HepG2 (cell line): ENCODE data around the gene AZU1. TPM values are rescaled to one million over a fixed set of nuclear protein-coding genes. Genes with fewer than 3 reads are reported as not detected.

Source experiments
- HNF4G ChIP-seq, 2 experiments: sonication (generic) in 1 of 2; formaldehyde crosslinking in 1 of 2; IDR thresholded peaks; 2 replicates each; pipeline versions ENCODE4 v1.4.0 to v1.6.1; 2011 to 2020; ENCODE audit warnings: borderline replicate concordance in 2 of 2, low read depth in 2 of 2, mild to moderate bottlenecking in 2 of 2, low read length in 1 of 2, missing genetic modification reagents in 1 of 2, moderate library complexity in 1 of 2
- HNRNPL ChIP-seq: fragments of 200-400 bp; formaldehyde crosslinking; IDR thresholded peaks from 2 replicates; pipeline ENCODE4 v1.6.1; 2017; ENCODE audit warnings: mild to moderate bottlenecking, low read depth, low read length
- NCOA1 ChIP-seq: sonication (generic); formaldehyde crosslinking; IDR thresholded peaks from 2 replicates; pipeline ENCODE4 v1.9.0; 2021; ENCODE audit warnings: missing genetic modification reagents
- RFXANK ChIP-seq: IDR thresholded peaks from 2 replicates; pipeline ENCODE4 v1.6.1; 2016
- TOPORS ChIP-seq: sonication (generic); formaldehyde crosslinking; IDR thresholded peaks from 2 replicates; pipeline ENCODE4 v1.8.0; 2023; ENCODE audit warnings: mild to moderate bottlenecking, missing genetic modification reagents
- ZNF3 ChIP-seq: IDR thresholded peaks from 2 replicates; pipeline ENCODE4 v1.7.0; 2017; ENCODE audit warnings: inconsistent platforms
- ZNF549 ChIP-seq: sonication (generic); formaldehyde crosslinking; IDR thresholded peaks from 2 replicates; pipeline ENCODE4 v1.5.0; 2020; ENCODE audit warnings: missing genetic modification reagents
- ZNF569 ChIP-seq: sonication (generic); formaldehyde crosslinking; IDR thresholded peaks from 2 replicates; pipeline ENCODE4 v1.5.0; 2020; ENCODE audit warnings: mild to moderate bottlenecking, missing genetic modification reagents, moderate library complexity, borderline replicate concordance
- ZNF644 ChIP-seq: IDR thresholded peaks from 2 replicates; pipeline ENCODE4 v1.6.1; 2016; ENCODE audit warnings: low read depth
- polyA plus RNA-seq, 8 experiments: library from polyadenylated mRNA; depleted of rRNA in 3 of 8; stranded (reverse) in 7 of 8; unstranded in 1 of 8; fragments of >200 nt; fragmentation: Illumina TruSeq in 4 of 8; extraction: Trizol in 4 of 8; gene quantifications; 2 replicates each; pipeline versions ENCODE4 v1.2.1 to v1.2.3, GENCODE V29; 2011 to 2016; ENCODE audit warnings: low read depth in 4 of 8, missing spikeins in 1 of 8, mixed read lengths in 1 of 8; ENCODE audit not compliant: insufficient read depth in 1 of 8
- total RNA-seq, 5 experiments: library from RNA; depleted of rRNA; stranded (reverse); fragments of >200 nt; fragmentation: Illumina TruSeq; extraction: Trizol; gene quantifications; 2 replicates each; pipeline ENCODE4 v1.2.3, GENCODE V29; 2016; ENCODE audit warnings: low read depth in 1 of 5
- TF ChIP-seq, protein P1 (sequence below): sonication (generic); formaldehyde crosslinking; IDR thresholded peaks from 2 replicates; pipeline ENCODE4 v1.4.0; 2020; ENCODE audit warnings: mild to moderate bottlenecking, missing genetic modification reagents
- TF ChIP-seq, protein P2 (sequence below): sonication (generic); formaldehyde crosslinking; IDR thresholded peaks from 2 replicates; pipeline ENCODE4 v1.4.0; 2020; ENCODE audit warnings: missing genetic modification reagents, borderline replicate concordance
- TF ChIP-seq, protein P3 (sequence below): sonication (generic); formaldehyde crosslinking; IDR thresholded peaks from 2 replicates; pipeline ENCODE4 v1.4.0; 2020; ENCODE audit warnings: missing genetic modification reagents
- TF ChIP-seq, protein P4 (sequence below): conservative IDR thresholded peaks from 2 replicates; pipeline ENCODE4 v1.6.1; 2018; ENCODE audit warnings: missing genetic modification reagents

Gene AZU1
- total and polyA plus RNA-seq, 2 of the 13 experiments (the other 11 are each of a cell fraction or from before 2014, with no cell fraction given) = not detected

DNA sequence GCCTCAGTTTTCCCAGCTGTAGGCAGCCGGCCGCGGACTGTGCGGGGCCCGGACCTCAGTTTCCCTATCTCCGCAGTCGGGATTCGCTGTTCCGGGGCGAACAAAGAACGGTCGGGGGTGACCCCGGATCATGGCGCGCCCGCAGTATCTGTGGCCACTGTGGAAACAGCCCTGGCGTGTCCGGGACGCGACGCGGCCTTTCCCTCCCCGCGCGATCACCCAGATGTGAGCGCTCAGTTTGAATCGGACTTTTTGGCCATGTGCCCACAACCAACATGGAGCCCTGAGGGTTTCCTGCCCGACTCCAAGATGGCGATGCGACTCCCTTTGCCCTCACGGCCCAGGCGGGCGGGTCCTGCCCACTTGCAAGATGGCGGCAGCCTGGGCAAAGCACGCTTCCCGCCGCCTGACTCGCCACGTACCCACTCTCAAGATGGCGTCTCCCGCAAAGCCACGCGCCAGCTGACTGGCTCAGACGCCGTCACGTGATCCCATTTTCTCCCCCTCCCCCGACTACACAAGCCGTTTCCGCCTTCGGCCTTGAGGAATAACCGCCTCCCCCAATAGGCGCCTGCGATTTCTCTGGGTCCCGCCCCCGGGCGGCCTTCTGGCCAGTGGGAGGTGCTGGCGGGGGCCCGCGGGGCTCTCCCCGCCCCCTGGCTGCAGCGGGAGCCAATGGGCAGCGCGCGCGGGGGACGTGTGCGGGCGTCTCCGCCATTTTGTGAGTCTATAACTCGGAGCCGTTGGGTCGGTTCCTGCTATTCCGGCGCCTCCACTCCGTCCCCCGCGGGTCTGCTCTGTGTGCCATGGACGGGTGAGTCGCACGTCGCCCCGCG is 30.7 kb upstream of the AZU1 start, which contains the start of gene PTBP1 (continued):
- TF ChIP-seq, protein P1, sequence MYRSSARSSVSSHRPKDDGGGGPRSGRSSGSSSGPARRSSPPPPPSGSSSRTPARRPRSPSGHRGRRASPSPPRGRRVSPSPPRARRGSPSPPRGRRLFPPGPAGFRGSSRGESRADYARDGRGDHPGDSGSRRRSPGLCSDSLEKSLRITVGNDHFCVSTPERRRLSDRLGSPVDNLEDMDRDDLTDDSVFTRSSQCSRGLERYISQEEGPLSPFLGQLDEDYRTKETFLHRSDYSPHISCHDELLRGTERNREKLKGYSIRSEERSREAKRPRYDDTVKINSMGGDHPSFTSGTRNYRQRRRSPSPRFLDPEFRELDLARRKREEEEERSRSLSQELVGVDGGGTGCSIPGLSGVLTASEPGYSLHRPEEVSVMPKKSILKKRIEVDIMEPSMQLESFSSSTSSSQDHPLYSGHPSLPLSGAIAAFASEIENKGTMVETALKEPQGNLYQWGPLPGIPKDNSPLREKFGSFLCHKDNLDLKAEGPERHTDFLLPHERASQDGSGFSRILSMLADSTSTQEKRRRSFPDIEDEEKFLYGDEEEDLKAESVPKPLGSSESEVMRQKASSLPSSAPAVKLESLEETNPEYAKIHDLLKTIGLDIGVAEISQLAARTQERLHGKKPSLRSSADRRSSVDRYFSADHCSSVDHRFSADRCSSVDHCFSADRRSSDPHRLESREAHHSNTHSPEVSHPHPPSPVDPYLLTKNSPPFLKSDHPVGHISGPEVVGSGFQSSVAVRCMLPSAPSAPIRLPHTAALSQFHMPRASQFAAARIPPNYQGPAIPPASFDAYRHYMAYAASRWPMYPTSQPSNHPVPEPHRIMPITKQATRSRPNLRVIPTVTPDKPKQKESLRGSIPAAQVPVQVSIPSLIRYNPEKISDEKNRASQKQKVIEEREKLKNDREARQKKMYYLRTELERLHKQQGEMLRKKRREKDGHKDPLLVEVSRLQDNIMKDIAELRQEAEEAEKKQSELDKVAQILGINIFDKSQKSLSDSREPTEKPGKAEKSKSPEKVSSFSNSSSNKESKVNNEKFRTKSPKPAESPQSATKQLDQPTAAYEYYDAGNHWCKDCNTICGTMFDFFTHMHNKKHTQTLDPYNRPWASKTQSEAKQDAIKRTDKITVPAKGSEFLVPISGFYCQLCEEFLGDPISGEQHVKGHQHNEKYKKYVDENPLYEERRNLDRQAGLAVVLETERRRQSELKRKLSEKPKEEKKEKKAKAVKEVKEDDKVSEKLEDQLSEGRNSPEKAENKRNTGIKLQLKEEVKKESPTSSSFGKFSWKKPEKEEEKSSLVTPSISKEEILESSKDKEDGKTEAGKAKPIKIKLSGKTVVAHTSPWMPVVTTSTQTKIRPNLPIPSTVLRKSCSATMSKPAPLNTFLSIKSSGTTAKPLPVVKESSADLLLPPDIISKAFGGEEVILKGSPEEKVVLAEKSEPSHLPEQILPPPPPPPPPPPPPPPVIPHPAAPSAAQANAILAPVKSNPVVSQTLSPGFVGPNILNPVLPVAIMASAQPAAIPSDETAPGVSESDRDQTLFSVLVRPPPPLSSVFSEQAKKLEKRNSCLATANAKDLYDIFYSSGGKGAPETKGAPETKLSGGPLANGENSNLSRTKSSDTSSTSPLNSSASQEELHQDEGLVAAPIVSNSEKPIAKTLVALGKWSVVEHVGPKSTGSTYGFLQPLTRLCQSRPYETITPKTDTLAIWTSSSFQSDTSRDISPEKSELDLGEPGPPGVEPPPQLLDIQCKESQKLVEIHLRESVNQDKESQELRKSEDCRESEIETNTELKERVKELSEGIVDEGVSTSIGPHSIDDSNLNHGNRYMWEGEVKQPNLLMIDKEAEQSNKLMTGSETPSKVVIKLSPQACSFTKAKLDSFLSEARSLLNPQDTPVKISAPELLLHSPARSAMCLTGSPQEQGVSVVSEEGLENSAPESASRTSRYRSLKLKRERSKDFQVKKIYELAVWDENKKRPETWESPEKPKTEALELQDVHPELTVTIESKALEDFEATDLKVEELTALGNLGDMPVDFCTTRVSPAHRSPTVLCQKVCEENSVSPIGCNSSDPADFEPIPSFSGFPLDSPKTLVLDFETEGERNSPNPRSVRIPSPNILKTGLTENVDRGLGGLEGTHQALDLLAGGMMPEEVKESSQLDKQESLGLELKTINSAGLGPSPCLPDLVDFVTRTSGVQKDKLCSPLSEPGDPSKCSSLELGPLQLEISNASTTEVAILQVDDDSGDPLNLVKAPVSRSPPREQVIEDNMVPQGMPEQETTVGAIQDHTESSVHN (CRISPR knock-in tag) = no peak
- TF ChIP-seq ZNF3 (CRISPR knock-in tag) = no peak
- TF ChIP-seq, protein P2, sequence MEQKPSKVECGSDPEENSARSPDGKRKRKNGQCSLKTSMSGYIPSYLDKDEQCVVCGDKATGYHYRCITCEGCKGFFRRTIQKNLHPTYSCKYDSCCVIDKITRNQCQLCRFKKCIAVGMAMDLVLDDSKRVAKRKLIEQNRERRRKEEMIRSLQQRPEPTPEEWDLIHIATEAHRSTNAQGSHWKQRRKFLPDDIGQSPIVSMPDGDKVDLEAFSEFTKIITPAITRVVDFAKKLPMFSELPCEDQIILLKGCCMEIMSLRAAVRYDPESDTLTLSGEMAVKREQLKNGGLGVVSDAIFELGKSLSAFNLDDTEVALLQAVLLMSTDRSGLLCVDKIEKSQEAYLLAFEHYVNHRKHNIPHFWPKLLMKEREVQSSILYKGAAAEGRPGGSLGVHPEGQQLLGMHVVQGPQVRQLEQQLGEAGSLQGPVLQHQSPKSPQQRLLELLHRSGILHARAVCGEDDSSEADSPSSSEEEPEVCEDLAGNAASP (CRISPR knock-in tag) = peak; percentile 43; the same call in 1 of the 2 replicates
- TF ChIP-seq ZNF549 = no peak
- peak; percentile 39; the same call in 1 of the 2 replicates for TF ChIP-seq RFXANK (CRISPR knock-in tag)
- TF ChIP-seq HNRNPL = peak; percentile 86
- no peak for TF ChIP-seq ZNF569 (CRISPR knock-in tag)
- TF ChIP-seq NCOA1 (CRISPR knock-in tag) = no peak
- TF ChIP-seq TOPORS (CRISPR knock-in tag) = peak; percentile 70; the same call in 1 of the 2 replicates
- no peak for TF ChIP-seq ZNF644 (CRISPR knock-in tag)
- TF ChIP-seq, protein P3, sequence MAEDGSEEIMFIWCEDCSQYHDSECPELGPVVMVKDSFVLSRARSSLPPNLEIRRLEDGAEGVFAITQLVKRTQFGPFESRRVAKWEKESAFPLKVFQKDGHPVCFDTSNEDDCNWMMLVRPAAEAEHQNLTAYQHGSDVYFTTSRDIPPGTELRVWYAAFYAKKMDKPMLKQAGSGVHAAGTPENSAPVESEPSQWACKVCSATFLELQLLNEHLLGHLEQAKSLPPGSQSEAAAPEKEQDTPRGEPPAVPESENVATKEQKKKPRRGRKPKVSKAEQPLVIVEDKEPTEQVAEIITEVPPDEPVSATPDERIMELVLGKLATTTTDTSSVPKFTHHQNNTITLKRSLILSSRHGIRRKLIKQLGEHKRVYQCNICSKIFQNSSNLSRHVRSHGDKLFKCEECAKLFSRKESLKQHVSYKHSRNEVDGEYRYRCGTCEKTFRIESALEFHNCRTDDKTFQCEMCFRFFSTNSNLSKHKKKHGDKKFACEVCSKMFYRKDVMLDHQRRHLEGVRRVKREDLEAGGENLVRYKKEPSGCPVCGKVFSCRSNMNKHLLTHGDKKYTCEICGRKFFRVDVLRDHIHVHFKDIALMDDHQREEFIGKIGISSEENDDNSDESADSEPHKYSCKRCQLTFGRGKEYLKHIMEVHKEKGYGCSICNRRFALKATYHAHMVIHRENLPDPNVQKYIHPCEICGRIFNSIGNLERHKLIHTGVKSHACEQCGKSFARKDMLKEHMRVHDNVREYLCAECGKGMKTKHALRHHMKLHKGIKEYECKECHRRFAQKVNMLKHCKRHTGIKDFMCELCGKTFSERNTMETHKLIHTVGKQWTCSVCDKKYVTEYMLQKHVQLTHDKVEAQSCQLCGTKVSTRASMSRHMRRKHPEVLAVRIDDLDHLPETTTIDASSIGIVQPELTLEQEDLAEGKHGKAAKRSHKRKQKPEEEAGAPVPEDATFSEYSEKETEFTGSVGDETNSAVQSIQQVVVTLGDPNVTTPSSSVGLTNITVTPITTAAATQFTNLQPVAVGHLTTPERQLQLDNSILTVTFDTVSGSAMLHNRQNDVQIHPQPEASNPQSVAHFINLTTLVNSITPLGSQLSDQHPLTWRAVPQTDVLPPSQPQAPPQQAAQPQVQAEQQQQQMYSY = no peak
- no peak; the same call in 1 of the 2 replicates for TF ChIP-seq HNF4G (IDR thresholded peaks at IDR 0.05; ENCODE audit: borderline replicate concordance, low read depth, low read length)
- TF ChIP-seq HNF4G (CRISPR knock-in tag; IDR thresholded peaks at IDR 0.05; ENCODE audit: borderline replicate concordance, low read depth) = no peak; the same call in 1 of the 2 replicates
- TF ChIP-seq, protein P4, sequence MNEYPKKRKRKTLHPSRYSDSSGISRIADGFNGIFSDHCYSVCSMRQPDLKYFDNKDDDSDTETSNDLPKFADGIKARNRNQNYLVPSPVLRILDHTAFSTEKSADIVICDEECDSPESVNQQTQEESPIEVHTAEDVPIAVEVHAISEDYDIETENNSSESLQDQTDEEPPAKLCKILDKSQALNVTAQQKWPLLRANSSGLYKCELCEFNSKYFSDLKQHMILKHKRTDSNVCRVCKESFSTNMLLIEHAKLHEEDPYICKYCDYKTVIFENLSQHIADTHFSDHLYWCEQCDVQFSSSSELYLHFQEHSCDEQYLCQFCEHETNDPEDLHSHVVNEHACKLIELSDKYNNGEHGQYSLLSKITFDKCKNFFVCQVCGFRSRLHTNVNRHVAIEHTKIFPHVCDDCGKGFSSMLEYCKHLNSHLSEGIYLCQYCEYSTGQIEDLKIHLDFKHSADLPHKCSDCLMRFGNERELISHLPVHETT (CRISPR knock-in tag) = 0 out of 2 replicates have a peak, but pooled peaks have one; percentile 26
